ENCODE measurements around the gene ACER2.
A peak's percentile ranks its signal among the peaks of the same experiment; 100 is the strongest.
"Not testable (repeated sequence)": the region's sequence is repeated elsewhere in the genome, so short reads cannot be mapped to it uniquely, and the experiment has no call there.

ACER2 gene

GRCh38 chr9:19409401-19410194 lies 789 bp downstream of the ACER2 start:
- no peak for DNase-seq

- no peak for DNase-seq
These were observed 1.3 kb downstream of the ACER2 start for GRCh38 chr9:19410195-19410503.

- DNase-seq, result no peak
These were observed 1.8 kb downstream of the ACER2 start for GRCh38 chr9:19410594-19410993.

- DNase-seq, result no peak
These were observed 2.5 kb downstream of the ACER2 start for GRCh38 chr9:19411316-19411715.

- DNase-seq, result not testable (repeated sequence)
These were observed 4.6 kb downstream of the ACER2 start for GRCh38 chr9:19413456-19413855.

GRCh38 chr9:19416143-19416542 lies 7.3 kb downstream of the ACER2 start:
- DNase-seq, result peak; percentile 23

- DNase-seq, result no peak
These were observed 12.1 kb downstream of the ACER2 start for GRCh38 chr9:19420877-19421276.

- DNase-seq, result no peak
These were observed 14.4 kb downstream of the ACER2 start for GRCh38 chr9:19423163-19423562.

- no peak for DNase-seq
These were observed 15.5 kb downstream of the ACER2 start for GRCh38 chr9:19424176-19424779.

GRCh38 chr9:19429595-19429994 lies 20.8 kb downstream of the ACER2 start:
- DNase-seq, result no peak

- DNase-seq, result no peak
These were observed 21.5 kb downstream of the ACER2 start for GRCh38 chr9:19430201-19430760.

- peak; percentile 32 for DNase-seq
These were observed 22.8 kb downstream of the ACER2 start for GRCh38 chr9:19431361-19432171.

- no peak for DNase-seq
These were observed 23.7 kb downstream of the ACER2 start for GRCh38 chr9:19432473-19432872.

- not testable (repeated sequence) for DNase-seq
These were observed 24.9 kb downstream of the ACER2 start for GRCh38 chr9:19433729-19434128.

- DNase-seq, result no peak
These were observed 31.6 kb downstream of the ACER2 start for GRCh38 chr9:19440376-19440775.

- DNase-seq, result no peak
These were observed 32.2 kb downstream of the ACER2 start for GRCh38 chr9:19440823-19441580.

GRCh38 chr9:19441730-19442129 lies 32.9 kb downstream of the ACER2 start:
- DNase-seq, result no peak

GRCh38 chr9:19442240-19442639 lies 33.4 kb downstream of the ACER2 start:
- DNase-seq, result no peak

GRCh38 chr9:19445452-19445851 lies 36.6 kb downstream of the ACER2 start:
- DNase-seq, result peak; percentile 12

- DNase-seq, result no peak
These were observed 37.6 kb downstream of the ACER2 start for GRCh38 chr9:19446361-19446861.

- no peak for DNase-seq
These were observed 42.7 kb downstream of the ACER2 start for GRCh38 chr9:19451240-19452087.

- DNase-seq, result no peak
These were observed 47.6 kb downstream of the ACER2 start for GRCh38 chr9:19456426-19456825.

All from fibroblast of upper back skin (primary cell).